ENCODE results near the gene MAMLD1.

The MAMLD1 gene

GRCh38 chrX:150489359-150490015 lies 126.4 kb downstream of the MAMLD1 start:
- DNase-seq (ENCODE audit: low read depth in 1 of 2, low spot score in 1 of 2), result no peak

DNA sequence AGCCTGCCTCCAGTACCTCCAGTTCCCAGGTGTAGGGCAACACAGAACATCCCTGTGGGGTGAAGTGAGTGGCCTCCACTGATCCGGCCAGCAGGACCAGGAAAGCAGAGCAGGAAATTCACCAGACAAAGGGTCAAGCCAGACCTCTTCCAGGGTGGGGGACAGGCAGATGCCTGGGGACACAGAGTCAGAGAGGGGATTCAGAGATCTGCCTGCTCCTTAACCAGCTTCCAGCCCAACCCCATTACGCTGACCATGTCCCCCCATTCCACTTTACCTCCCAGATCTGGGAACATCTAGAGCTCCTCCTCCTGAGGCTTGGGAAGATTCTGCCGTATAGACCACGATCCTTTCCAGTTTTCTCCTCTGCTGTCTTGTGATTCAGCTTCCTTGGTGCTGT lies 132.4 kb downstream of the MAMLD1 start:
- DNase-seq (ENCODE audit: low read depth in 1 of 2, low spot score in 1 of 2), result no peak

DNA sequence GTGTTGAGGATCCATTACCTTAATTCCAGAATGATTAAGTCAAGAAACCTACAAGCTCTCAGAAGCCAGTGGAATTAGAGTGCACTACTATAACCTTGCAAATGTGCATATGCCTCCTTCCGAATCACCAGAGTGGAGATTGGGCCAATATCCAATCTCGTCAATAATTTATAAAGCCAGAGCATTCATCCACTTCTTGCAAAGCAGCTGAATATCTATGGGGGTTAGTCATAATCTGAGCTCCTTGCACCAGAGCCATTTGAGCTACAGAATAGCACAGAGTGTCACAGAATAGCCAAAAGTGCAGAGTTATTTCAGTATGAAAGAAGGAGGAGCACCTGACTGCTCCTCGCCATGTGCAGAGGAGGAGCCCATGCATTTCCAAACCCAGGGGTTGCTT lies 136.1 kb downstream of the MAMLD1 start:
- no peak for DNase-seq (ENCODE audit: low read depth in 1 of 2, low spot score in 1 of 2)

- no peak for DNase-seq (ENCODE audit: low read depth in 1 of 2, low spot score in 1 of 2)
Observed at GRCh38 chrX:150502091-150502490, 139.0 kb downstream of the MAMLD1 start.

DNA sequence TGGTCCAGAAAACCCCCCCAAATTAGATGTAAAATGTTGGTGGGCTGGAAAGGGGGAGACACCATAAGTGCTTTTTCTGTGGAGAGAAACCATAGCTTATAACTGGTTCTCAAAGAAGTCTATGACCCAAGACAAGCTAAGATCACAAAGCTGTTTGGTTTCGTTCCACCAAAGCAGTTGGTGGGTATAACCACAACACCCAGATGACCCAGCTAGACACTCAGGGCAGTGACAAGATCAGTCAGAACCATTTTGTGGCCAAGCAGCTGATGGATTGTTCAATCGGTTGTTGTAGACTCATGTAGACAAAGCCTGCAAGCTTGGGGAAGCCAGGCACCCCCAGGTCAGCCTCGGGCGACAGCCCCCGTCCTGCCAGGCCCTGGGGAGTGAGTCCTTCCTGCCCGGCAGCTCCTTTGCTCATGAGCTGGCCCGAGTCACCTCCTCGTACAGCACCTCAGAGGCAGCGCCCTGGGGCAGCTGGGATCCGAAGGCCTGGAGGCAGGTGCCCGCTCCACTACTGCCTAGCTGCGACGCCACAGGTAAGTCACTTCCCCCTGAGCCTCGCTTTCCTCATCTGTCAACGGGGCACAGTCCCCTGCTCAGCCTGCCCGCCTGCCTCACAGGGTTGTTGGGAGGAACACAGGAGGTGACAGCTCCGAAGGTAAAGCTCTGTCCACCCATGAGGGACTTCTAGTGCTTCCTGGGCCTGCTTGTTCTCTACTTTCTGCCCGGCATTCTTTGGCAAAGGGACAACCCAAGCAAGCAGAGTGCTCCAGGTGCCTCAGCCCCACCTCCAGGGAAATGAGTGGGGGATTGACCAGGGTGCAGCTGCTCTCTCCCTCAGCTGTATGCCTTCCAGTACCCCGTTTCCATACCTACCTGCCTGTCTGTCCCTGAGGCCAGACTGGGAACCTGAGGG lies 140.1 kb downstream of the MAMLD1 start:
- no peak for DNase-seq (ENCODE audit: low read depth in 1 of 2, low spot score in 1 of 2)

- no peak for DNase-seq (ENCODE audit: low read depth in 1 of 2, low spot score in 1 of 2)
Observed at GRCh38 chrX:150503898-150504219, 140.7 kb downstream of the MAMLD1 start.

- no peak for DNase-seq (ENCODE audit: low read depth in 1 of 2, low spot score in 1 of 2)
Observed at GRCh38 chrX:150504397-150505182, 141.5 kb downstream of the MAMLD1 start.

GRCh38 chrX:150506020-150506419 lies 142.9 kb downstream of the MAMLD1 start:
- no peak for DNase-seq (ENCODE audit: low read depth in 1 of 2, low spot score in 1 of 2)

DNA sequence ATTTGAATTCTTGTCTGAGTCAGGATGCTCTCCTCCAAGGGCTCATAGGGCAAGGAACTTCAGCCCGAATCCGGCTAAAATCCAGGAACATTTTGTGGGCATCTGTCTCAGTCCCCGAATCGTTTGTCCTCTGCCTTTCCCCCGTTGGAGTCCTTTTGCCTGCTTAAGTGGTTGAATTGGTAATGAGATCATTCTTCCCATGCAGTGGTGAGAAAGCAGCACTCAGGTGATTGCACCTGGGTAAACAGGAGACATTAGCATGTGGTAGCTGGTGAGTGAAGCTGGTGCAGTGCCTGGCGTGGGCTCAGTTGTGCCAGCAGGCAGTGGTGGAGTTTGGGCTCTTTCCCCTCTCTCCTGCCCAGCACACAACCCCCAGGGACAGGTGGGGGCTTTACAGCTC lies 143.4 kb downstream of the MAMLD1 start:
- DNase-seq (ENCODE audit: low read depth in 1 of 2, low spot score in 1 of 2), result no peak

- no peak for DNase-seq (ENCODE audit: low read depth in 1 of 2, low spot score in 1 of 2)
Observed at GRCh38 chrX:150507251-150507856, 144.2 kb downstream of the MAMLD1 start.

DNA sequence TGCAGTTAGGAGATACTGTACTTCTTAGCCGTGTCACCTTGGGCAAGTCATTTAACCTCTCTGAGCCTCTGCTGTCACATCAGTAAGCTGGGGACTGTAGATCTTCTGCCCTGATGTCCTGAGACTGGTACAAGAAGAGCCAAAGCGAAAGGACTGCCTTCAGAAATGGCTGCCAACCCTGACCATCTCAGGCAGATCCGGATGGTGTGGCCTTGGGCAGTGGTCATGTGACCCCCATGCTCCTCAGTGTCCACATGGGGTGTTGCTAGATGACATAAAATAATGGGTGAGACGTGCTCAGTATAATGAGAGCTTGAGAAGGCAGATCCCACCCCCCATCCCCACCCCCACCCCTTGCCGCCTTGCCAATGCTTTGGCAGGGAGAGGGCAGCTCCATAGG lies 144.9 kb downstream of the MAMLD1 start:
- DNase-seq (ENCODE audit: low read depth in 1 of 2, low spot score in 1 of 2), result no peak

GRCh38 chrX:150508451-150509367 lies 145.6 kb downstream of the MAMLD1 start:
- DNase-seq (ENCODE audit: low read depth in 1 of 2, low spot score in 1 of 2), result no peak

GRCh38 chrX:150509703-150510102 lies 146.6 kb downstream of the MAMLD1 start:
- no peak for DNase-seq (ENCODE audit: low read depth in 1 of 2, low spot score in 1 of 2)

DNA sequence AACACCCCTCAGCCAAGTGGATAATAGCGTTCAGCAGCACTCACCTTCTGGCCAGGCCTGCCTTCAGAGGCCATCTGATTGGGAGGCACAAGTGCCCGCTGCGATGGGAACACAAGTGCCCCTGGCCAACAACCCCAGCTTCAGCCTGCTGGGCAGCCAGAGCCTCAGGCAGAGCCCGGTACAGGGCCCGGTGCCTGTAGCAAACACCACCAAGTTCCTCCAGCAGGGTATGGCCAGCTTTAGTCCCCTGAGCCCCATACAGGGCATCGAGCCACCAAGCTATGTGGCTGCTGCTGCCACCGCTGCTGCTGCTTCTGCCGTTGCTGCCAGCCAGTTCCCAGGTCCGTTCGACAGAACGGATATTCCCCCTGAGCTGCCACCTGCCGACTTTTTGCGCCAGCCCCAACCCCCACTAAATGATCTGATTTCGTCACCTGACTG lies 149.4 kb downstream of the MAMLD1 start:
- no peak for DNase-seq (ENCODE audit: low read depth in 1 of 2, low spot score in 1 of 2)

DNA sequence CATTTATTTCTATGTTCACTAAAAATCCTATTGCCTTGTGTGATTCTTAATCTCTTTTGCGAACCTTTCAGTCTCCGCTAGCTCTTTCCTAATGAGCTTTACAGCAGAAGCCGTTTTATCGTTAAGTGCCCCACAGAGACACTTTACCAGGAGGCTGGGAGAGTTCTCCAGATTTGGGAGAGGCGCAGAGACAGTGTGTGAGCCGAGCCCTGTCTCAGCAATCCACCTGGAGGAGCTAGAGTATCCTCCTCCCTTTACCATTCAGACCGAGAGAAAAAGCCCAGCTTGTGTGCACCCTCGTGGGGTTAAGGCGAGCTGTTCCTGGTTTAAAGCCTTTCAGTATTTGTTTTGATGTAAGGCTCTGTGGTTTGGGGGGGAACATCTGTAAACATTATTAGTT lies 150.4 kb downstream of the MAMLD1 start:
- DNase-seq (ENCODE audit: low read depth in 1 of 2, low spot score in 1 of 2), result no peak

GRCh38 chrX:150514462-150514861 lies 151.3 kb downstream of the MAMLD1 start:
- no peak for DNase-seq (ENCODE audit: low read depth in 1 of 2, low spot score in 1 of 2)

- DNase-seq (ENCODE audit: low read depth in 1 of 2, low spot score in 1 of 2), result no peak
Observed at GRCh38 chrX:150515801-150516200, 152.7 kb downstream of the MAMLD1 start.

DNA sequence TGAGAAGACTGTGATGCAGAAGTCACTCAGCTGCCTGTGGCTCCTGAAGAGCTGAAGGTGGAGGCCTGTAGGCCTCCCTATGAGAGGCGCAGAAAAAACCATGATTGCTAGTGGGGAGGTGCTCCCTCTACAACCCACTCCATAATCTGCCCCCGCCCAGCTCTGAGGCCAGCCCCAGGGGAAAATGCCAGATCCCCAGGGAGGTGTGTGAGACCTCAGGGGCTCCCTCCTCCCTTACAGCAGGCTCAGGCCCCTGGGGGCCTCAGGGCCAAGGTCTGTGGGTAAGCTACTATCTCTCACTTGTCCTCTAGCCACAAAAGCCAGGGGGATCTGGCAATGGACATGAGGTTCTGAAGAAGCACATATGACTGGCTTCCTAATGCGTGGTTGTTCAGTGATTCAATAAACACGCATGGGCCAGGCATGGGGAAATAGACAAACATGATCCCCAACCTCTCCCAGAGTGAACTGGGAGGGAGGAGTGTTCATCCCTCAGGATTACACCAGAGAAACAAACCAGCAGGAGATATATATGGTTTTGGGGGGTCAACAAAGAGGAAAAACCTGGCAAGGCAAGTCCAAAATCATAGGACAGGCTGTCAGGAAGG lies 154.3 kb downstream of the MAMLD1 start:
- no peak for DNase-seq (ENCODE audit: low read depth in 1 of 2, low spot score in 1 of 2)

- DNase-seq (ENCODE audit: low read depth in 1 of 2, low spot score in 1 of 2), result no peak
Observed at GRCh38 chrX:150522494-150522893, 159.4 kb downstream of the MAMLD1 start.
